Loucy (cell line): ENCODE data around the gene NR2C2AP.

Experiments
- H2AFZ ChIP-seq: fragments of 200-600 bp; sonication (generic); 2 replicates; pipeline ENCODE4 v1.6.0; 2016; ENCODE audit warnings: antibody characterized with exemption, mild to moderate bottlenecking, low read length, moderate library complexity
- H3F3A ChIP-seq: fragments of 200-600 bp; 2 replicates; pipeline ENCODE4 v1.6.0; 2016; ENCODE audit warnings: antibody characterized with exemption, low read depth, mild to moderate bottlenecking
- H3K27me3 ChIP-seq: fragments of 200-600 bp; sonication (generic); 2 replicates; pipeline ENCODE4 v1.6.1; 2014; ENCODE audit warnings: low read length, mild to moderate bottlenecking; ENCODE audit not compliant: insufficient read depth, poor library complexity, severe bottlenecking
- H3K36me3 ChIP-seq: fragments of 200-600 bp; sonication (generic); 2 replicates; pipeline ENCODE4 v1.6.1; 2016; ENCODE audit warnings: low read length; ENCODE audit not compliant: insufficient read depth
- H3K4me1 ChIP-seq: fragments of 200-600 bp; sonication (generic); 2 replicates; pipeline ENCODE4 v1.5.1; 2014; ENCODE audit warnings: low read length, mild to moderate bottlenecking; ENCODE audit not compliant: insufficient read depth, poor library complexity, severe bottlenecking
- H3K4me2 ChIP-seq: fragments of 200-600 bp; sonication (generic); 2 replicates; pipeline ENCODE4 v1.6.0; 2014; ENCODE audit warnings: antibody characterized with exemption, low read length, low read depth, mild to moderate bottlenecking; ENCODE audit not compliant: poor library complexity, severe bottlenecking
- H3K4me3 ChIP-seq: fragments of 200-600 bp; sonication (generic); 2 replicates; pipeline ENCODE4 v1.5.1; 2014; ENCODE audit warnings: low read length, mild to moderate bottlenecking, mixed read lengths; ENCODE audit not compliant: poor library complexity, severe bottlenecking
- H3K79me2 ChIP-seq: fragments of 200-600 bp; sonication (generic); 2 replicates; pipeline ENCODE4 v1.6.1; 2014; ENCODE audit warnings: low read length; ENCODE audit not compliant: insufficient read depth
- H3K9ac ChIP-seq: fragments of 200-600 bp; sonication (generic); 2 replicates; pipeline ENCODE4 v1.6.0; 2014; ENCODE audit warnings: mild to moderate bottlenecking, low read depth, low read length, moderate library complexity; ENCODE audit not compliant: poor library complexity, severe bottlenecking
- H3K9me2 ChIP-seq: fragments of 200-600 bp; sonication (generic); replicated peaks from 2 replicates; pipeline ENCODE4 v1.6.1; 2016; ENCODE audit warnings: low read depth, low read length, mixed read lengths
- H3K9me3 ChIP-seq: fragments of 200-600 bp; sonication (generic); 2 replicates; pipeline ENCODE4 v1.6.1; 2014; ENCODE audit warnings: mild to moderate bottlenecking, antibody characterized with exemption, low read length, low read depth; ENCODE audit not compliant: insufficient read depth
- H4K20me1 ChIP-seq: fragments of 200-600 bp; sonication (generic); 2 replicates; pipeline ENCODE4 v1.6.0; 2014; ENCODE audit warnings: antibody characterized with exemption, low read length, mild to moderate bottlenecking; ENCODE audit not compliant: insufficient read depth, poor library complexity, severe bottlenecking
- EZH2phosphoT487 ChIP-seq: fragments of 200-600 bp; IDR thresholded peaks from 2 replicates; pipeline ENCODE4 v1.6.1; 2018; ENCODE audit warnings: antibody characterized with exemption, mild to moderate bottlenecking, moderate library complexity, borderline replicate concordance
- TF ChIP-seq, protein P1 (sequence below): fragments of 200-600 bp; sonication (generic); conservative IDR thresholded peaks from 2 replicates; pipeline ENCODE4 v1.5.1; 2014; ENCODE audit warnings: mild to moderate bottlenecking, antibody characterized with exemption, low read length

The NR2C2AP gene

DNA sequence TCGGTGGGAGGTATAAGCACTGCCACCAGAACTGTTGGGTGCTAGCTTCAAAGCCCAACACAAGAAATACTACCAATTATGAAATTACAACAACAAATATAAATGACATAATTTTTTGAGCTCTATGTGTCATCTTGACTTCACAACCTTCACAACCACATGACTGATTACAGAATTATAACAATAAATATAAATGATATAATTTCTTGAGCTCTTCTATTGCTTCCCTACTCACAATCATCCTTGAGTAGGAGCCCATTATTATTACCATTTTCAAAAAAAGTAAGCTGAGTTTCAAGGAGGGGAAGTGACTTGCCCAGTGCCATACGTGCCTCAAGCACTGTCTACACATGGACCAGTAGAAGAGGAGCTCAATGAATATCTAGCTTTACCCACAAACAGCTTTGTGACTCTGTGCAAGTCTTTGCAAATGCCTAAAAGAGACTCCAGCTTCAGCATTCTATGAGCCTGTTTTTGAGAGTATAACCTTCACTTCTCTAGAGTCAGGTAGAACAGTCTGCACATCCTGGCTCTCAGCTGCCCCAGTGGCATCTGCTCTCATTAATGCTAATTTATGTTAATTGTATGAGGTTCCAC lies 31.1 kb upstream of the NR2C2AP start:
- Histone ChIP-seq H3K36me3 (no peaks in the 10 kb centered on the region), H2AFZ (no peak overlapping the region), H3K27me3 (no peaks in the 10 kb centered on the region), H3F3A (no peaks in the 10 kb centered on the region), H3K4me3 (no peak overlapping the region), H3K4me2 (no peak overlapping the region), H4K20me1 (no peaks in the 10 kb centered on the region), H3K9ac (no peak overlapping the region), H3K9me3 (no peaks in the 10 kb centered on the region; the same call in 1 of the 2 replicates), H3K4me1 (no peaks in the 10 kb centered on the region), H3K9me2 (no peaks in the 10 kb centered on the region), H3K79me2 (no peaks in the 10 kb centered on the region)
- TF ChIP-seq, protein P1, sequence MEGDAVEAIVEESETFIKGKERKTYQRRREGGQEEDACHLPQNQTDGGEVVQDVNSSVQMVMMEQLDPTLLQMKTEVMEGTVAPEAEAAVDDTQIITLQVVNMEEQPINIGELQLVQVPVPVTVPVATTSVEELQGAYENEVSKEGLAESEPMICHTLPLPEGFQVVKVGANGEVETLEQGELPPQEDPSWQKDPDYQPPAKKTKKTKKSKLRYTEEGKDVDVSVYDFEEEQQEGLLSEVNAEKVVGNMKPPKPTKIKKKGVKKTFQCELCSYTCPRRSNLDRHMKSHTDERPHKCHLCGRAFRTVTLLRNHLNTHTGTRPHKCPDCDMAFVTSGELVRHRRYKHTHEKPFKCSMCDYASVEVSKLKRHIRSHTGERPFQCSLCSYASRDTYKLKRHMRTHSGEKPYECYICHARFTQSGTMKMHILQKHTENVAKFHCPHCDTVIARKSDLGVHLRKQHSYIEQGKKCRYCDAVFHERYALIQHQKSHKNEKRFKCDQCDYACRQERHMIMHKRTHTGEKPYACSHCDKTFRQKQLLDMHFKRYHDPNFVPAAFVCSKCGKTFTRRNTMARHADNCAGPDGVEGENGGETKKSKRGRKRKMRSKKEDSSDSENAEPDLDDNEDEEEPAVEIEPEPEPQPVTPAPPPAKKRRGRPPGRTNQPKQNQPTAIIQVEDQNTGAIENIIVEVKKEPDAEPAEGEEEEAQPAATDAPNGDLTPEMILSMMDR = no peak
- no peak for TF ChIP-seq EZH2phosphoT487

DNA sequence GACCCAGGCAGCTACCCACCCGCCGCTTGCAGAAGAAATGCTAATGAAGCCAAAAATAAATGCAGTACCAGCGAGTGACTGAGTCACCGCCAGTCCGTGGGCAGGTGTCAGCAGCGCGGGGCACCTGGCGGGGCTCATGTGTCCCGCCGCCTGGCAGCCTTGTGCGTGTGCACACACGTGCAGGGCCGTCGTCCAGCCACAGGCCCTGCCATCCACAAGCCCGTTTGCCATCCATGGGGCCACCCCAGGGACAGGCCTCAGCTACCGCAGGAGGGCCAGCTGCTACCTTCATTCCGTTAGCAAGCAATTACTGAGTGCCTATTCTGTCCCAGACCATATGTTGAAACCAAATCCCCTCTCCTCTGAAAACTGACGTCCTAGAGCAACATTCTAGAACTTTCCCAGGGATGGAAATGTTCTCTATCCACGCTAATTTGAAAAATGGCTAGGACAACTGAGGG lies 29.1 kb upstream of the NR2C2AP start:
- Histone ChIP-seq H3K27me3 (no peaks in the 10 kb centered on the region), H2AFZ (no peak overlapping the region), H3K4me3 (no peak overlapping the region), H3K4me1 (no peaks in the 10 kb centered on the region), H3K9me3 (no peaks in the 10 kb centered on the region; the same call in 1 of the 2 replicates), H3K36me3 (no peaks in the 10 kb centered on the region), H3K9me2 (no peaks in the 10 kb centered on the region), H4K20me1 (no peaks in the 10 kb centered on the region), H3F3A (no peaks in the 10 kb centered on the region), H3K4me2 (no peak overlapping the region), H3K79me2 (no peaks in the 10 kb centered on the region), H3K9ac (no peak overlapping the region)
- TF ChIP-seq EZH2phosphoT487 = no peak
- TF ChIP-seq, protein P1 = no peak

DNA sequence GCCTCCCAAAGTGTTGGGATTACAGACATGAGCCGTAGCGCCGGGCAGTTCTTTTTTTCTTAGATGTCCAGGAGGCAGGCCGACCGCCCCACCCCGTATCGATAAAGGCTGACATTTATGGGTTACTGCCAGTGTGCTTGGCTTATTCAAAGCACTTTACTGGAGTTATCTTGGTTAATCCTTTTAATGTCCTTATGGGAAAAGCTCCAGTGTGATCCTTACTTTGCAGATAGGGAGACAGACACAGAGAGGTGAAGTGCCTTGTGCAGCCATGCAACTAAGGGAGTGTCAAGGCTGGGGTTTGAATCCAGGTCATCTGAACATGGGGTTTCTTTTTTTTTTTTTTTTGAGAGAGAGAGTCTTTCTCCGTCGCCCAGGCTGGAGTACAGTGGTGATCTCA lies 27.8 kb upstream of the NR2C2AP start:
- Histone ChIP-seq H3K9me2 (no peaks in the 10 kb centered on the region), H3K4me2 (no peak overlapping the region), H3K4me3 (no peak overlapping the region), H4K20me1 (no peaks in the 10 kb centered on the region), H3K36me3 (no peaks in the 10 kb centered on the region), H3K4me1 (no peaks in the 10 kb centered on the region), H3K9me3 (no peaks in the 10 kb centered on the region; the same call in 1 of the 2 replicates), H2AFZ (no peak overlapping the region), H3K27me3 (no peaks in the 10 kb centered on the region), H3F3A (no peaks in the 10 kb centered on the region), H3K79me2 (no peaks in the 10 kb centered on the region), H3K9ac (no peak overlapping the region)
- TF ChIP-seq EZH2phosphoT487 = no peak
- TF ChIP-seq, protein P1 = no peak
